Spleen (tissue), 7 donors: ENCODE data around the gene EIPR1.

Experiments
- CTCF ChIP-seq, 11 experiments: fragments of 200-600 bp in 7 of 11; fragments of 450-650 bp in 4 of 11; sonication (generic) in 4 of 11; IDR thresholded peaks in 8 of 11; conservative IDR thresholded peaks in 3 of 11; 1 replicate in 7 of 11; 2 replicates in 4 of 11; pipeline versions ENCODE4 v1.4.0 to v1.8.0; 2016 to 2021; ENCODE audit warnings: antibody characterized with exemption in 11 of 11, inconsistent platforms in 4 of 11, mild to moderate bottlenecking in 1 of 11
- POLR2A ChIP-seq, 3 donors: fragments of 450-650 bp; IDR thresholded peaks; one replicate each; pipeline ENCODE4 v1.5.1; 2017; ENCODE audit warnings: antibody characterized with exemption in 3 of 3, mild to moderate bottlenecking in 1 of 3
- POLR2AphosphoS5 ChIP-seq, 3 donors: sonication (generic); formaldehyde crosslinking; IDR thresholded peaks; one replicate each; pipeline ENCODE4 v1.5.1; 2017; ENCODE audit warnings: antibody characterized with exemption in 3 of 3
- donor health status: DM: no; HTN: no; CAD: no; lungs with moderate emphysema.
- donor health status: DM: no; HTN: no; CAD: no.
- donor health status: DM: no; HTN: no; CAD: no.

DNA sequence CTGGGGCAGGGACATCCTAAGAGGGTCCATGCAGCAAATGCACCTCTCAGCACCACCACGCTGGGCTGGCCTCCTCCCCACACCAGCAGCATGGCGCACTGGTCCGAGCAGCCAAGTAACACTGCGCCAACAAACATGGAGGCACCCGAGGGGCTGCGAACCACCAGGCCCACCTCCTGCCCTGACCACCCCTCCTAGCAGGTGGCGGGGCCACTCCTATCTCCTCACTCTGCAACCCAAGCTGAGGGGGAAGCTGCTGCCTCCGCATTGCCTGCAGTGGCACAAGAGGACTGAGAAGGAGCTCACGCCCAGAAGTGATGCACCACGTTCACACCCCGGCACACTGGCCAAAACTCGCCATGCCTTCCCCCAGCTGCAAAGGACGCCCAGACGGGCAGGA lies 94.4 kb downstream of the EIPR1 start:
- TF ChIP-seq CTCF (IDR thresholded peaks at IDR 0.05 in 8 of 11, conservative IDR thresholded peaks at IDR 0.05 in 3 of 11): no peak
- TF ChIP-seq POLR2A (IDR thresholded peaks at IDR 0.05): no peak
- no peak for TF ChIP-seq POLR2AphosphoS5 (IDR thresholded peaks at IDR 0.05)
